Body of pancreas (tissue), 4 donors: ENCODE results near the gene KIF17. TPM values are rescaled to one million over a fixed set of nuclear protein-coding genes. Genes with fewer than 3 reads are reported as not detected.

Source experiments
- ATAC-seq: fragments of 150-250 bp; one replicate; pipeline ENCODE4 v1.9.1; 2016
- DNase-seq, 4 donors: peaks; one replicate each; pipeline ENCODE4 v3.0.0-alpha.2; 2019
- H3K27ac ChIP-seq, 4 donors: fragments of 200-600 bp; sonication (generic); 1 replicate in 3 of 4; 2 replicates in 1 of 4; pipeline versions ENCODE4 v1.5.1 to v1.6.1; 2016 to 2019; ENCODE audit warnings: mild to moderate bottlenecking in 1 of 4, mixed read lengths in 1 of 4, moderate library complexity in 1 of 4
- H3K27me3 ChIP-seq, 2 donors: fragments of 200-600 bp; sonication (generic); one replicate each; pipeline ENCODE4 v1.6.0; 2016; ENCODE audit warnings: mild to moderate bottlenecking in 1 of 2
- H3K36me3 ChIP-seq, 2 donors: fragments of 200-600 bp; sonication (generic); replicated peaks in 1 of 2; 2 replicates each; pipeline ENCODE4 v1.5.1; 2016; ENCODE audit warnings: low read depth in 2 of 2; ENCODE audit not compliant: insufficient read depth in 1 of 2
- H3K4me1 ChIP-seq: fragments of 200-600 bp; sonication (generic); one replicate; pipeline ENCODE4 v1.6.0; 2016
- H3K4me3 ChIP-seq, 2 donors: fragments of 200-600 bp; sonication (generic); 1 replicate in 1 of 2; 2 replicates in 1 of 2; pipeline ENCODE4 v1.5.1; 2016 to 2019
- H3K9me3 ChIP-seq, 3 donors: fragments of 200-600 bp; sonication (generic); 1 replicate in 2 of 3; 2 replicates in 1 of 3; pipeline ENCODE4 v1.5.1; 2016
- CTCF ChIP-seq, 7 experiments: fragments of 450-650 bp in 4 of 7; fragments of 200-600 bp in 3 of 7; sonication (generic) in 3 of 7; IDR thresholded peaks; one replicate each; pipeline ENCODE4 v1.5.1; 2016 to 2019; ENCODE audit warnings: antibody characterized with exemption in 7 of 7
- POLR2A ChIP-seq, 3 donors: fragments of 450-650 bp; IDR thresholded peaks; one replicate each; pipeline ENCODE4 v1.6.1; 2016; ENCODE audit warnings: antibody characterized with exemption in 3 of 3, mild to moderate bottlenecking in 2 of 3
- WGBS, 2 donors: methylation state at CpG; one replicate each; pipeline ENCODE4 v1.1.5; 2017; 5-methylcytosine and 5-hydroxymethylcytosine counted together
- intact Hi-C: fragments of 100-400 bp; cut with DNase I; formaldehyde crosslinking; loops from one replicate; pipeline ENCODE4 v1.15.1; 2023
- total RNA-seq, 2 donors: library from RNA; depleted of rRNA; stranded (reverse); fragments of >200 nt; gene quantifications; one replicate each; pipeline ENCODE4 v1.1.0, GENCODE V29; 2016

KIF17 gene
- total RNA-seq, 2 donors from 2014 or later = 1.8 TPM; not detected in 1

- no peak overlapping the region for H3K4me3 ChIP-seq
- DNase-seq (no peak), ATAC-seq (no peak)
- WGBS, 2 donors = 9 to 26% methylated on average over 3 to 7 of the region's 7 CpGs
- H3K36me3 ChIP-seq = peaks cover 0 to 3% of the 10 kb centered on the region in 2 donors
- peak overlapping the region in 3 of 4 donors; percentile 22 to 58 (median 31) for H3K27ac ChIP-seq
- intact Hi-C loops = no loop called here
- no peaks in the 10 kb centered on the region for H3K9me3 ChIP-seq
- TF ChIP-seq POLR2A (IDR thresholded peaks at IDR 0.05) = no peak
- no peak for TF ChIP-seq CTCF (IDR thresholded peaks at IDR 0.05)
- peaks cover 0 to 3% of the 10 kb centered on the region in 2 donors for H3K27me3 ChIP-seq
- H3K4me1 ChIP-seq = peaks cover 24% of the 10 kb centered on the region
Observed at GRCh38 chr1:20733360-20733975, 15.7 kb upstream of the KIF17 start.

- intact Hi-C loops = no loop called here
- WGBS, 2 donors = 0 to 1% methylated on average over 17 to 38 of the region's 38 CpGs
- ATAC-seq (peak; percentile 85), DNase-seq (peak; percentile 69 to 86 (median 86))
- no peaks in the 10 kb centered on the region for H3K9me3 ChIP-seq
- peak within 1 kb of the TSS in 3 of 4 donors; percentile 22 to 58 (median 31) for H3K27ac ChIP-seq
- H3K4me1 ChIP-seq = peaks cover 24% of the 10 kb centered on the region
- H3K36me3 ChIP-seq = peaks cover 0 to 2% of the 10 kb centered on the region in 2 donors
- peak within 1 kb of the TSS; percentile 18 to 25 for H3K4me3 ChIP-seq
- peak in 4 of 7 experiments; percentile 43 to 52 (median 46) for TF ChIP-seq CTCF (IDR thresholded peaks at IDR 0.05)
- TF ChIP-seq POLR2A (IDR thresholded peaks at IDR 0.05) = no peak
- H3K27me3 ChIP-seq = peaks cover 0 to 3% of the 10 kb centered on the region in 2 donors
Observed at GRCh38 chr1:20732588-20733359, 15.0 kb upstream of the KIF17 start, which contains the start of gene SH2D5. SH2D5 (minus strand) TSS chr1:20732703; CDS start chr1:20728044, 4,659 bp downstream.

- DNase-seq = peak; percentile 33 to 65 (median 43)
- Histone ChIP-seq H3K27ac (no peak overlapping the region), H3K27me3 (peaks cover 0 to 3% of the 10 kb centered on the region in 2 donors), H3K4me1 (peaks cover 24% of the 10 kb centered on the region), H3K36me3 (no peaks in the 10 kb centered on the region), H3K4me3 (peak overlapping the region; percentile 18 to 25), H3K9me3 (no peaks in the 10 kb centered on the region)
- no peak for TF ChIP-seq POLR2A (IDR thresholded peaks at IDR 0.05)
- no peak for TF ChIP-seq CTCF (IDR thresholded peaks at IDR 0.05)
- ATAC-seq = peak; percentile 52
- 0 to 1% methylated on average over 3 to 35 of the region's 55 CpGs for WGBS, 2 donors
- intact Hi-C loops = no loop called here
Observed at GRCh38 chr1:20732071-20732587, 14.3 kb upstream of the KIF17 start.

GRCh38 chr1:20731057-20731991 is 13.5 kb upstream of the KIF17 start:
- H3K36me3 ChIP-seq = no peaks in the 10 kb centered on the region
- peaks cover 0 to 3% of the 10 kb centered on the region in 2 donors for H3K27me3 ChIP-seq
- H3K4me3 ChIP-seq = no peak overlapping the region
- no peaks in the 10 kb centered on the region for H3K9me3 ChIP-seq
- TF ChIP-seq CTCF (IDR thresholded peaks at IDR 0.05) (no peak), POLR2A (IDR thresholded peaks at IDR 0.05) (no peak)
- ATAC-seq (no peak), DNase-seq (no peak)
- WGBS, 2 donors = 12 to 15% methylated on average over 19 to 57 of the region's 62 CpGs
- intact Hi-C loops = no loop called here
- H3K4me1 ChIP-seq = peaks cover 24% of the 10 kb centered on the region
- H3K27ac ChIP-seq = no peak overlapping the region
